NCI-H2081 treated with DMSO at 0.1 percent for 48 hours (cell line): ENCODE results near the gene SOHLH1.

Experiments used
- DNase-seq: peaks from one replicate; lab custom pipeline; 2025; lab: John Stamatoyannopoulos, UW

Gene SOHLH1

DNA sequence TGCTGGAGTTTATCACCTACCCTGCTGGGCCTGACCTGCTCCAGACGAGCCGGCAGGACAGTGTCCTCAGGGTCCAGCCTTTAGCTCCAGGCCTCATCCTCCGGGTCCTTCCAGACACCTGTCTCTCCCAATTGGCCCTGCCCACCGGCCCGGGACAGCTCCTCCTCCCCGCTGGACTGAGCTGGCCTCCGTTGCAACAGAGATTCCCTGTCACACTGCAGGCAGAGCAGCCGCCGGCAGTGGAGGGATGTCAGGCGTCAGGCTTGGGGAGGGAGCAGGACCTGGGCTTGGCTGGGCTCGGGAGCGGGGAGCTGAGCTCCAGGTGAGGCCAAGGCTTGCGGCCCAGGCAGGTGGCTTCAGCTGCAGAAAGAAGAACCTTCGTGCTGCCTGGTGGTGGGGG lies 4.4 kb upstream of the SOHLH1 start:
- DNase-seq: no peak

- no peak for DNase-seq
Observed at GRCh38 chr9:135701959-135702721, 2.9 kb upstream of the SOHLH1 start, which contains the start of gene KCNT1. Gene KCNT1, plus strand, starts transcription at chr9:135702185. Its CDS starts 74 bp downstream, at chr9:135702259.

- no peak for DNase-seq
Observed at GRCh38 chr9:135701067-135701958, 2.0 kb upstream of the SOHLH1 start.

- no peak for DNase-seq
Observed at GRCh38 chr9:135700525-135700924, 1.2 kb upstream of the SOHLH1 start.

DNA sequence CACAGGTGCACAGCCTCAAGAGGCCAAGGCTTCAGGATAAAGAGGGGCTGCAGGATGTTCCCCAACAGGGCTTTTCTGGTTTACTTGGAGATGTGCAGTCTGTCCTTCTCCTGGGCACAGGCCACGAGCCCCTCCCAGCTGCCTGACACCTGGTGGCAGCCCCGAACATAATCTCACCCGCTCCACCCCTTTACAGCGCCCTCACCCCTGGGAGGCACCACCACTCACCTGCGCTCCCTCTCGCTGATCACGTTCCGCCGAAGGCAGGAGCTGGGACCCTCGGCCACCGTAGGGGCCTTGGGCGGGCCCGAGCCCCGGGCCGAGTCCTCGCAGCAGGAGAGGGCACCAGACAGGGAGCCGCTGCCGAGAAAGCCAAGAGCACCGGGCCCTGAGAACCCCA lies 514 bp downstream of the SOHLH1 start:
- no peak for DNase-seq

GRCh38 chr9:135698236-135698635 lies 1.0 kb downstream of the SOHLH1 start:
- no peak for DNase-seq

DNA sequence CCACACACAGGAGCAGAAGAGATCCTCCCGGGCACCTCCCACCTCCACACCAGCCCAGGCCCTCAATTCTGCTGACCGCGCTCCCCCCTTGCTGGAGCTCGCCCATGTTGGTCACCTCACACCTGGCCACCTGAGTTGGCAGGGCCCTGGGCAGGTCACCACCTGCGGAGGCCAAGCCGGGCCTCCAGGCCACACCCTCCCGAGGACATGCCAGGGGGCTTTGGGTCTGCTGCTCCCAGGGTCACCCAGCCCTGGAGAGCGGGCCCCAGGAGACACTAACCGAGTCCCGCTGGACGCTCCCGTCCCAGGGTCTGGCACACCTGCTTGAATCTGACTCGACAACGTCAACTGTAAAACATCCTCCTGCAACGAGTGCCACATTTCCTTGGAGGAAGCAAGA lies 2.1 kb downstream of the SOHLH1 start:
- no peak for DNase-seq

DNA sequence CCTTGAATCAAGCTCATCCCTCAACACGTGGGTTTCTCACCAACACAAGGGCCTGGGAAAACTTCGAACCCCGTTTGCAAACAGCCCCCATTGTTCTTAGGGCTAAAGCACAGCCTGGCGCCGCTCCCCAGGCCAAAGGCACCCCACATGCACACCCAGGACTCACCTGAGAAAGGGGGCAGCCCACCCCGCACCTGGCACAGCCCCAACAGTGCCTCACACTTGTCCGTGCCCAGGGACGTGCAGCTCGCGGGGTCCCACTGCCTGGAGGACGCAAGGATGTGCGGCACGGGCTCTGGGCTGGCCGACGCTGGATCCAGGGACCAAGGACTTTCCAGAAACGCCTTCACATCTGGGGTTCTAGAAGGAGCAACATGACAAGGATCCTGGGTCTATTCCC lies 2.8 kb downstream of the SOHLH1 start:
- DNase-seq: no peak

- no peak for DNase-seq
Observed at GRCh38 chr9:135695642-135696041, 3.6 kb downstream of the SOHLH1 start.

DNA sequence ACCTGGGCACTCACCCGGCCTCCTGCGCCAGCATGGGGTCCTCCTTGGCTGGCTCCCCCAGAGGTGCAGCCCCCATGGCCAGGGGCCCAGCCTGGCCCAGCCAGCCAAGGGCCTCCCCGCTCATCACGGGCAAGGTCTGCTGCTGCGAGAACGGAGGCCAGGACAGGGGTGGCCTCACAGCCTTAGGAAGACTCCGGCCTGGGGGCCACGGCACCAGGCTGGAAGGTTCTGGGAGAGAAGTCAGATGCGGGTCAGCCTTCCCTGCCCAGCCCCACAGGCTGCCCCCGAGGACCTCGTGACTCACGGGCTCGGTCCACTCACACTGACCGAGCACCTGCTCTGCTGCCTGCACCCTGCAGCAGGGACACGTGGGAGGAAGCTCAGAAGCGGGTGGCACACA lies 4.2 kb downstream of the SOHLH1 start:
- DNase-seq: no peak

DNA sequence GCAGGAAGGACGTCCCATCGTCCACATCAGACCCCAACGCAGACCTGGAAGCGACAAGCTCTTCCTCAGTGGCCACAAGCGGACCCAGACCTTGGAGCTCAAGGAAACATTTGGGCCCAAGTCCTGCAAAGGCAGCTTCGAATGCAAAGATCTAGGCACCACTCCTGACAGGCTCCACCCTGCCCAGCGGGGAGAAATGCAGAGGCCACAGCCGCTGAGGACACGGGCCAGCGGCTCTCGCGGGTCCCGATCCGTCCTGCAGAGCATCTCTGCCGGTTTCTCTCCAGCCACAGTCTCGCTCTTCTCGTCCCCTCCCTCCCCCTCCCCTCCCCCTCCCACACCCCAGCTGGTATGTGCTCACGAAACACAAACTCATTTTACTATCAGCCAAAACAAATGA lies 4.9 kb downstream of the SOHLH1 start:
- no peak for DNase-seq

GRCh38 chr9:135693771-135694170 lies 5.5 kb downstream of the SOHLH1 start:
- DNase-seq: no peak

DNA sequence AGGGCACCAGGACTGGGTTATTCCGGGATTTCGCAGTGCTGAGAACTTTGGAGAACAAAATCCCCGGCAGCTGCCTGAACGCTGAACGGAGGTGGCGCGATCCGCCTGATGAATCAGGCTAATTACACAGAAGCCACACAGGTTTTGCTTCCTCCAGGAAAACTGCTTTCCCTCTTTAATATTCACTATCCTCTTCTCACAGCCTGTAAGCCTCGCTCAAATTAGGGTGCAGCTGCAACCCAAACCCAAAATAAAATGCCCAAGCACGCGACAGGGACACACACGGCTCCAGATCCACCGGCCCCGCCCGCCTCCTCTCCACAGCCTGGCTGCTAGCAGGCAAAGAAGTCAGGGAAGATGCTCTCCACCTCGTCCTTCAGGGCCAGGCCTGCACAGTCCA lies 6.0 kb downstream of the SOHLH1 start:
- DNase-seq: no peak

DNA sequence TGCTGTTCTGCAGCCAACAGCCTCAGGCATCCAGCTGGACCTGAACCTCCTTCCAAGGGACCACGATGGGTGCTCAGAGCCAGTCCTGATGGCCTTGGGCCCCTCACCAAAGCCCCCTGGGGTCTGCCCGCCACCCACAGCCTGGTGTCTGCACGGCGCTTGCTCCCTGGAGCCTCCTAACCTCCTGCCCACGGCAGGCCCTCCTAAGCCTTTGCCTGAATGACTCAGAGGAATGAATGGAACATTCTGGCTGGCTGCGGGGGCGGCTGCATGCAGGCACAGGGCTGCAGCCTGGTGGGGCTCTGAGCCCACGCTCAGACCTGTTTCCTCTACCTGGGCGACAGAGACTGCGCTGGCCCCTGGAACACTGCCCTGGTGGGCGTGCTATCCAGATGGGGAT lies 6.9 kb downstream of the SOHLH1 start:
- DNase-seq: no peak

GRCh38 chr9:135690836-135691570 lies 8.3 kb downstream of the SOHLH1 start:
- no peak for DNase-seq

DNA sequence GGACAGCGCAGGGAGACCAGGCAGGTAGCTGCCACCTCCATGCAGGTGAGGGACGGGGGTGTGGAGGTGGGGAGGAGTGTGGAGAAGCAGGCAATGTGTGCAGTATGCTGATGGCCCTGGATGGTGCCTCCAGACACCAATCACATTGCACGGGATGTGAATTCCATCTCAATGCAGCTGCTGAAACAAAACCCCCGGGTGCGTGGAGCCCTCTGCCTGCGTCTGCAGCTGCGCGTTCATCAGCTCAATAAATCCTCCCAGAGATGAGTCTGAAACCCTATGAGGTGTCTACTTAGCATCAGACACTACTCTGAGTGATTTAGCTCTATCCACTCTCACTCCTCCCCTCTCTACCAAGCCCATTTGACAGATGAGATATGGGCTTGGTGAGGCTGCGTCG lies 10.3 kb downstream of the SOHLH1 start:
- no peak for DNase-seq

DNA sequence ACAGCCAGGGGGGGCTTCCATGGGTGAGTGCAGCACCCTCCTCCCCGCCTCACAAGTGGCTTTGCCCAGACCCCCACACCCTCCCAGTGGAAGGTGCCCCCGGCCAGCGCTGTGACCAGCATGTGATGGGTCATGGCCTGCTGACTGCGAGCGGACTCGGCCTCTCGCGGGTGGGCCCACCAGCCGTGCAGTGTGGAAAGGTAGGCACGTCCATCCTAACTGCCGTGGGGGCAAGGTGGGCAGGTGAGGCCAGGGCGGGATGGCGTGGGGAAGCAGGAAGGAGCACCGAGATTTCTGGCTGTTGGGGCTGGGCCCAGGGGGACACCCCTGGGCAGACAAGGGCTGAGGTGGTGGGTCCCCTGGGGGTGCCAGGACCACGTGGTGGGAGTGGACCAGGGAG lies 12.1 kb downstream of the SOHLH1 start:
- DNase-seq: no peak

DNA sequence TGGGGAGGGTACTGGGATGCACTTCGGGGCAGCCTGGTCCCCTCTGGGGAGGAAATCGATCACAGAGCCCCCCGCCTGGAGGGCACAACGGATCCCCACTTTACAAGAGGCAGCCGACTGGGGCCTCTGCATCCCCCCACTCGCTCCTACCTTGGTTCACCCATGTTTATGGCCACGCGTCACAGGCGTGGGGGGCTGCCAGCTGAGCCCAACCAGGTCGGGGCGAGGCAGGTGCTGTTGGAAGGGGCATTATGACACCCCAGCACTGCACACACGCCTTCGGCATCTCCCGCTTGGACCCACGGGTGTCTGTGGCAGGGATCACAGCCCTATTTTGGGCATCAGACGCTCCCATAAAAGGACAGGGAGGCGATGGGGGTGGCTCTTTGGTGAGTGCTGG lies 14.6 kb downstream of the SOHLH1 start:
- no peak for DNase-seq

DNA sequence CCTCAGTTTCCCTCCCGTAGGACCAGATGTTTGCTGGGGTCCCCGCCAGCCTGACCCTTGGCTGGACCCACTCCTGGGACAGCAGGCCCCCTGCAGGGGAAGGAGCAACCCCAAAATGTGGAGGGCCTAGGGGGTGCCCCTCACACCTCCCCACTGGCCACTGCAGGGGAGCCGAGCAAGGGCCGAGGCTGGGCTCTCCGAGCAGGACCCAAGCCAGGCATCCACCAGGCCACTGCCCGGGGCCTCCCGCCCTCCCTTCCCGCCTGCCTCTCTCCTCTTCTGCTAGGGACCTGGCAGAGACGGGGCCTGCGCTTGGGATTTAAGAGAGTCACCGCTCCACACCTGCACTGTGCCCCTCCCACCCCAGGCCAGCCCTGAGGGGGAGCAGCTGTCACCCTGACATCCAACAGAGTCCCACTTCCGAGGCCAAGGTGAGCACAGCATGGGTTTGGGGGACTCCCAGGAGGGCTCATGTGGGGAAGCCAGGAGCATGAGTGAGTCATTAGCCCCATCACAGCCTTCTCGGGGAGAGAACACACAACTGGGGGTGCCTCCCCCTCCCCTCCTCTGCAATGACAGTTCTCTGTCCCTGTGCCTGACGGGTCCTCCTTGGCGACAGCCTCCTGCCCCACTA lies 15.8 kb downstream of the SOHLH1 start:
- no peak for DNase-seq

DNA sequence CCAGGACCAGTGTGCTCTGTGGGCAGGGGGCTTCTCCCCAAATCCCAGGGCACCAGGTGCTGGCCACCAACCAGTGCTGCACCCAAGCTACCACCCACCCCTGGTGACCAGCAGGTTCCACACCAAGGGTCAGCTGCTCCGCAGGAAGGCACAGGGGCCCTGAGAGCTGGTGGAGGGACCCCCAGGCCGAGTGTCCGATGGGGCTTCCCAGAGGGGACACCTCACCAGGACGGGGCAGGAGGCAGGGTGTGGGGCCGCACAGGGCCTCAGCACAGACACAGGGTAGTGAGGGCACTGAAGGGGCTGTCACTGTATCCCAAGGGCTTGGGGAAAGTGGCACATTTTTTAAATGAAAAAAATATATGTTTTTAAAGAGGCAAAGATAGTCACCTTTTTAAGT lies 18.1 kb downstream of the SOHLH1 start:
- DNase-seq: no peak

DNA sequence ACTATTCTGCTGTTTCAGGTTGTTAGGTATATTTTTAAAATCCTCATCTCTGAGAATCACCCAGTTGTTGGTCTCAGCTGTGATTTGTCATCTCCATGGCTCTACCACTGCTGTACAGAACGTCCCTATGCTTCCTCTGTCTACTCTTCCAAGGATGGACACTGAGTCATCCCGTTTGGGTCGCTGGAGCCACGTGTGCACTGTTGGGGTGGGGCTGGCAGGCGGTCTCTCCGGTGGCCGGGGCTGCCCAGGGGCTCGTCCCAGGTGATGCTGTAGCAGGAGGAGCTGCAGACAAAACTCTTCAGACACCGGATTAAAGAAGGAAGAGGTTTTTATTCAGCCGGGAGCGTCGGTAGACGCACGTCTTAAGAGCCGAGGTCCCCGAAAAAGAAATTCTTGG lies 19.2 kb downstream of the SOHLH1 start:
- no peak for DNase-seq
